IPS-11a (cell line): ENCODE results near the gene SLC17A2.

Source experiments
- H3K4me3 ChIP-seq: one replicate; pipeline ENCODE4 v1.5.1; 2013; ENCODE audit warnings: low read depth, low read length, control low read depth

The SLC17A2 gene

DNA sequence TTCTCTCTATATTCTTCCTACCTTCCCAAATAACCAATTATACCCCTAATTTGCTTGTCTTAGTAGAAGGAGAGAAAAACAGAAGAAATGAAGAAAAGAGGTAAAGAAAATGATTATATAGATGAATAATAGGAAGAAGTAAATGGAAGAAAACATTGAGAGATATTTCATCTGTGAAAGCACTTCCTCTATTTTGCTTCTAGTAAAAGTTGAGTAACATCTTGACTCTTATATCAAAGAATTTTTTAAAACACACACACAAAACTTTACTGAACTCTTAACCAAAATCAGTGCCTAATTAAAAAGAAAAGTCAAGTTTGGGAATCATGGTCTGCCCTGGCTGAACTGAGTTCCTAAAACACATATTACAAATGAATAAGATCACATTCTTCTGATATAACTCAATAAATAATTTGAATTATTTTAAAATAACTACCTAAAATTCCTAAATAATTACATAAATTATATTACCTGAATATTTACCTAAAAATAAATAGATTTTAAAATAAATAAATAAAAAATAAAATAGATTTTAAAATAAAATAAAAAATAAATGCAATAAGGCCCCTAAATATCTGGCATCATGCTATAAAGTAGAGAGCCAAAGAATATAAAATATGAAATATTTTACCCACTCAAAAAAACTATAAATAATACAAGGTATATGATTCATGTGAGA, 8.8 kb downstream of the SLC17A2 start:
- H3K4me3 ChIP-seq, result no peak overlapping the region

GRCh38 chr6:25919657-25920056, 10.8 kb downstream of the SLC17A2 start:
- H3K4me3 ChIP-seq, result no peak overlapping the region

- H3K4me3 ChIP-seq, result no peak overlapping the region
Observed at GRCh38 chr6:25918083-25918683, 12.3 kb downstream of the SLC17A2 start.

- H3K4me3 ChIP-seq, result no peak overlapping the region
Observed at GRCh38 chr6:25916789-25917490, 13.6 kb downstream of the SLC17A2 start.

DNA sequence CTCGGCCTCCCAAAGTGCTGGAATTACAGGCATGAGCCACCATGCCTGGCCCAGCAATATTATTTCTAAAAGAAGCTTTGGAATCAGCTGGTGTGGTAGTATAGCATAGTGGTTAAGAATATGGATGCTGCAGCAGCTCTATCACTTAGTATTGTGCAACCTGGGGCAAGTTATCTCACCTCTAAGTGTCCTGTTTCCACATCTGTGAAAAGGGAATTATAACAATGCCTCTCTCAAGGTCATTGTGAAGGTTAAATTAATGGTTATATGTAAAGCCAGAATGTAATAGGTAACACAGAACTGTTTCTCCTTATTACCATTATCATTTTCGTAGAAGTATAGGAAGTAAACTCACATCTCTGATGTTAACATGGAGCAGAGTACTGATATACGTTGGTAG, 14.2 kb downstream of the SLC17A2 start:
- H3K4me3 ChIP-seq, result no peak overlapping the region

- H3K4me3 ChIP-seq, result no peak overlapping the region
Observed at GRCh38 chr6:25913741-25914140, 16.8 kb downstream of the SLC17A2 start.

DNA sequence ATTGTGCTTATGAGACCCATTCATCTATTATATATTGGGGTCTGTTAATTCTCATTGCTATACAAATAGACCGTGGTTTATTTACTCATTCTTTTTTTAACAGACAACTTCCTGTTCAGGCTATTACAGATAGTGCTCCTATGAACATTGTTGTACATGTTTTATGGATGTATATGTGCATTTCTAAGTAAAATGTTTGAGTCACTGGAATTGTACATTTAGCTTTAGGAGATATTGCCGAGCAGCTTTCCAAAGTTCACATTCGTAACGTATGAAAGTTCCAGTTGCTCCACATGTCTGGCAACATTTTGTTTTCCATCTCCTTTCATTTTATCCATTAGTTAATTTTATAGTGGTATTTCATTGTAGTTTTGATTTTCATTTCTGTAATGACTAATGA, 19.1 kb downstream of the SLC17A2 start:
- no peak overlapping the region for H3K4me3 ChIP-seq

DNA sequence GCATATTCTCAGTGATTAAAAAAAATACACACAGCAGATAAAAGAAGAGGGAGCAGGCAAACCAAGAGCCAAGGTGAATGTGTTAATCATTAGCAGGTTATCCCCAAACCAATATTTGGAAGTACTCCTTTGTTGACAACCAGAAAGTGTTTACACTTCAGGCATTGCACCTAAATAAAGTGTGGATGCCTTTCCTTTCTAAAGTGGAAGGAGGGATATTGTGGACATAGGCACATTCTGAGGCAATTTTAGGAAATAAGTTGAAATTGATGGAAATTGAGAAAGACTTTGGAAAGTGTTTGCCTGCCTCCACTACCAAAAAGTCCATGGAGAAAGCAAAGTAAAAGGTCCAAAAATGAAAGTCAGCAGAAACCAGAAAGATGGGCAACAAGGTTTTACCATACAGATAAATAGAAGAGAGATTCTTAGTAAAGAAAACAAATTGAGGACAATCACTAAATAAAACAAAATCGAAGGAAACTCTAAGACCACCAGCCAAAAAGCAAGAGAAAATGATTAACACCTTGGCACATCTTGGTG, 22.9 kb downstream of the SLC17A2 start:
- H3K4me3 ChIP-seq, result no peak overlapping the region

GRCh38 chr6:25903467-25904099, 26.9 kb downstream of the SLC17A2 start:
- H3K4me3 ChIP-seq, result no peak overlapping the region

- H3K4me3 ChIP-seq, result no peak overlapping the region
Observed at GRCh38 chr6:25902071-25902470, 28.4 kb downstream of the SLC17A2 start.

GRCh38 chr6:25900843-25901242, 29.6 kb downstream of the SLC17A2 start:
- no peak overlapping the region for H3K4me3 ChIP-seq

DNA sequence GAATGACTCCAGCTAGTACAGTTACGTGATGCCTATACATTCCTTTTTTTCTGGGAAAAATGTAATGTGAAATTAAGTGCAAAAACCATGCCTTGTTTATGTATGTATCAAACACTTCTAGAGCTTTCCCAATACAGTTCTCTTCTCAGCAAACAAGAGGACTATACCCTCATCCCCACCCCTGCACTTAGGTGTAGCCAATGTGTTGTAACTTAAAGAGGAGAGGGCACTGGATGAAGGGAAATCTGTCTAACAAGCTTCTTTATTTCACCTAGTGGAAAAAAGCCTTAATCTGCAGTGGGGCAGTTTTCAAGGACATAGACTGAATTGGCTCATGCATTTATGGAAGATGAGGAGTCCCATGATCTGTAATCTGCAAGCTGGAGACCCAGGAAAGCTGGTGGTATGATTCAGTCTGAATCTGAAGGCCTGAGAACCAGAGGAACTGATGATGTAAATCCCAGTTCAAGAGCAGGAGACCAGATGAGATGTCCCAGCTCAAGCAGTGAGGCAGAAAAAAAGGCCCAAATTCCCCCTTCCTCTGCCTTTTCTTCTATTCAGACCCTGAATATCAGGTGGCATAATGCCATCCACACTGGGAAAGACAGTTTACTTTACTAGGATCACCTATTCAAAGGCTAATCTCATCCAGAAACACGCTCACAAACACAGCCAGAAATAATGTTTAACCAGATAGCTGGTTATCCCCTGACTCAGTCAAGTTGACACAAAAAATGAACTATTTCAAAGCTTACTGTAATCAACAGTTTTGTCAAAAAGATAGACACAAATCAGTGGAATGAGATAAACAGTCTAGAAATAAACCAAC, 30.7 kb downstream of the SLC17A2 start:
- H3K4me3 ChIP-seq, result no peak overlapping the region

DNA sequence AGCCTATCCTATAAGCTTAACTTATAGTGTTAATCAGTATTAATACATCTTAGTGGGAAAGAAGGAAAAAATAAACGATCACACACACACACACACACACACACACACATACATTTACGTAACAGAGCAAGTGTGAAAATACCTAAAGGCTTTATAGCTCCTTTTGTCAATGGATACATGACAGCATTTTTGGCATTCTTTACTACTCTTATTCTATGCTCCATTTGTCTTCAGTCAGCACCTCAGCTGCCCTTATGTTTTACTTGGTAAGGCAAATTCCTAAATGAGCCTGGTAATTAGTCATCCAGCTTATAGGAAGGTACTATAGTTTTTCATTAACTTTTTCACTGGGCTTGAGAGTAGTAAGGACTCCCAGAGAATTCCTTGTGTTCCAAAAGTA, 31.4 kb downstream of the SLC17A2 start:
- no peak overlapping the region for H3K4me3 ChIP-seq

- H3K4me3 ChIP-seq, result no peak overlapping the region
Observed at GRCh38 chr6:25898289-25898977, 32.1 kb downstream of the SLC17A2 start.

DNA sequence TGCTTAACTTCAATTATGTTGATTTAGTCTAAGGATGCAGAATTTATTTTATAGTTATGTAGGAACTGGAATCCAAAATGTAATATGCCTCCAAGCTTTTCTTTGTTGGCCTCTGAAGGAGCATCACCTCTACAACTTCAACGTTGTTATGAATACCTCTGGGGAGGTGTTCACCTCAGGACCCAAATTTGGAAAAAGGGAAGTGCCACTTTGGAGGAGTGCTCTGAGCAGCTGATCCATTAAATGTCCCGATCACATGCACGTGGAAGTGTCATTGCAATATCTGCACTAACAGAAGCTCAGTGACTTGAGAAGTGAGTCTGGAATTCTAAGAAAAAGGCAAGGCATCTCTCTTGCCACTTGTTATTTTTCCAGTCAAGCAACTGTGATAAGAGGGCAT, 34.2 kb downstream of the SLC17A2 start:
- H3K4me3 ChIP-seq, result no peak overlapping the region

GRCh38 chr6:25895771-25896170, 34.7 kb downstream of the SLC17A2 start:
- no peak overlapping the region for H3K4me3 ChIP-seq

DNA sequence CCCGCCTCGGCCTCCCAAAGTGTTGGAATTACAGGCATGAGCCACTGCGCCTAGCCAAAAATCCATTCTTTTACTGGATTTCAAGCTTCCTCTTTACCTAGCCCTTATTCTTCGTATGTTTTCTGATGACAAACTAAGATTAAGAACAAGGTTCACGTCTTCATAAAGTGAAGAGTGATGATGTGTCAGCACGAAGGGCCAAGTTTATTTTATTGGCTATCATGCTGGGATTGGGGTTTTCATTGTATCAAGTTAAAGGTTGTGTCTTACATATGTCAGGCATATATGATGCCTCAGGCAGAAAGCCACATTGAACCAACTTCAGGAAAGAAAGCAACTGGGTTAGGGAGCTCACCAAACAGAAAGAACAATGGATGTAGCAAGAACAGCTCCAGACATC, 36.7 kb downstream of the SLC17A2 start:
- no peak overlapping the region for H3K4me3 ChIP-seq

GRCh38 chr6:25892877-25893276, 37.6 kb downstream of the SLC17A2 start:
- H3K4me3 ChIP-seq, result no peak overlapping the region

- no peak overlapping the region for H3K4me3 ChIP-seq
Observed at GRCh38 chr6:25889877-25890853, 40.3 kb downstream of the SLC17A2 start.
